Adrenal gland (tissue), 5 donors: ENCODE results near the gene PRDM15.

Experiments
- POLR2A ChIP-seq, 2 donors: fragments of 450-650 bp; IDR thresholded peaks; one replicate each; pipeline ENCODE4 v1.6.1; 2017; ENCODE audit warnings: antibody characterized with exemption in 2 of 2, mild to moderate bottlenecking in 2 of 2, moderate library complexity in 1 of 2
- TF ChIP-seq, protein P1 (sequence below), 6 experiments: fragments of 450-650 bp in 4 of 6; fragments of 200-600 bp in 2 of 6; sonication (generic) in 1 of 6; IDR thresholded peaks; 1 replicate in 5 of 6; 2 replicates in 1 of 6; pipeline versions ENCODE4 v1.5.1 to v1.8.0; 2016 to 2021; ENCODE audit warnings: antibody characterized with exemption in 6 of 6, mild to moderate bottlenecking in 2 of 6, moderate library complexity in 1 of 6
- donor health status: DM: no; HTN: no; CAD: no.

DNA sequence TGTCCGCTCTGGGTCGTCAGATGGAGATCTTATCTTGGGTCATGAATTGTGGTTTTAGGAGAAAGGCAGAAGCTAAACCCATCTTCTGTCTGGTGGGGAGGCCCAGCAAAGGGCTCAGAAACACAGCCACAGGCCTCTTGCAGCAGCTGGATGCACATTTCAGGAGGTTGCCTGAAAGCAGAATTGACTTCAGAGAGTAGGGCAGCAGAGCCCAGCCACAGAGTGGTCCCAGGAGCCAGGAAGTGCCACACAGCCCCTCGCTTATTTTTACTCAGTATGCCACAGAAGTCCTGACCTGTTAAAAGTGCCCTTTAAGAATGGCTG is 104.0 kb downstream of the PRDM15 start:
- TF ChIP-seq, protein P1, sequence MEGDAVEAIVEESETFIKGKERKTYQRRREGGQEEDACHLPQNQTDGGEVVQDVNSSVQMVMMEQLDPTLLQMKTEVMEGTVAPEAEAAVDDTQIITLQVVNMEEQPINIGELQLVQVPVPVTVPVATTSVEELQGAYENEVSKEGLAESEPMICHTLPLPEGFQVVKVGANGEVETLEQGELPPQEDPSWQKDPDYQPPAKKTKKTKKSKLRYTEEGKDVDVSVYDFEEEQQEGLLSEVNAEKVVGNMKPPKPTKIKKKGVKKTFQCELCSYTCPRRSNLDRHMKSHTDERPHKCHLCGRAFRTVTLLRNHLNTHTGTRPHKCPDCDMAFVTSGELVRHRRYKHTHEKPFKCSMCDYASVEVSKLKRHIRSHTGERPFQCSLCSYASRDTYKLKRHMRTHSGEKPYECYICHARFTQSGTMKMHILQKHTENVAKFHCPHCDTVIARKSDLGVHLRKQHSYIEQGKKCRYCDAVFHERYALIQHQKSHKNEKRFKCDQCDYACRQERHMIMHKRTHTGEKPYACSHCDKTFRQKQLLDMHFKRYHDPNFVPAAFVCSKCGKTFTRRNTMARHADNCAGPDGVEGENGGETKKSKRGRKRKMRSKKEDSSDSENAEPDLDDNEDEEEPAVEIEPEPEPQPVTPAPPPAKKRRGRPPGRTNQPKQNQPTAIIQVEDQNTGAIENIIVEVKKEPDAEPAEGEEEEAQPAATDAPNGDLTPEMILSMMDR (IDR thresholded peaks at IDR 0.05): no peak
- no peak for TF ChIP-seq POLR2A (IDR thresholded peaks at IDR 0.05)
